CD4-positive, alpha-beta T cell (primary cell): ENCODE data around the gene PIBF1. TPM values are rescaled to one million over a fixed set of nuclear protein-coding genes. Genes with fewer than 3 reads are reported as not detected.
"Not testable (repeated sequence)": the region's sequence is repeated elsewhere in the genome, so short reads cannot be mapped to it uniquely, and the experiment has no call there.

Experiments
- ATAC-seq: fragments of 200-7000 bp; cut with Tn5 transposase; one replicate; pipeline ENCODE4 v1.10.0; 2022; ENCODE audit warnings: mild to moderate bottlenecking; ENCODE audit not compliant: poor library complexity
- CTCF ChIA-PET: fragments of 350-600 bp; sonication (Branson Sonifier 250); formaldehyde crosslinking; loops from one replicate; lab custom pipeline; 2021; ENCODE audit warnings: antibody characterized with exemption, inconsistent platforms; lab: Charles Lee
- POLR2A ChIA-PET: fragments of 350-600 bp; sonication (Branson Sonifier 250); formaldehyde crosslinking; loops from one replicate; lab custom pipeline; 2021; ENCODE audit warnings: antibody characterized with exemption, inconsistent platforms; lab: Charles Lee
- DNase-seq, 14 experiments: peaks; one replicate each; pipeline ENCODE4 v3.0.0-alpha.2; 2013 to 2020; ENCODE audit warnings: mixed read lengths in 2 of 14
- H3K27ac ChIP-seq, 2 donors: one replicate each; pipeline versions ENCODE4 v1.5.1 to v1.7.0; 2013; ENCODE audit warnings: low read length in 2 of 2, low read depth in 1 of 2, mild to moderate bottlenecking in 1 of 2
- H3K27me3 ChIP-seq, 2 experiments: 1 replicate in 1 of 2; 2 replicates in 1 of 2; pipeline versions ENCODE4 v1.6.1 to v1.7.0; 2013; ENCODE audit warnings: low read length in 2 of 2, control low read depth in 1 of 2, mild to moderate bottlenecking in 1 of 2, moderate library complexity in 1 of 2; ENCODE audit not compliant: insufficient read depth in 2 of 2, control insufficient read depth in 1 of 2
- H3K36me3 ChIP-seq: one replicate; pipeline ENCODE4 v1.6.1; 2013; ENCODE audit warnings: low read length, control low read depth; ENCODE audit not compliant: insufficient read depth
- H3K4me1 ChIP-seq: one replicate; pipeline ENCODE4 v1.6.1; 2013; ENCODE audit warnings: low read length, control low read depth; ENCODE audit not compliant: insufficient read depth
- H3K4me3 ChIP-seq: one replicate; pipeline ENCODE4 v1.5.1; 2013; ENCODE audit warnings: mild to moderate bottlenecking, low read length, moderate library complexity
- H3K9me3 ChIP-seq, 2 experiments: 1 replicate in 1 of 2; 2 replicates in 1 of 2; pipeline versions ENCODE4 v1.6.1 to v1.7.0; 2013; ENCODE audit warnings: low read length in 2 of 2, mild to moderate bottlenecking in 2 of 2, control low read depth in 1 of 2, moderate library complexity in 1 of 2; ENCODE audit not compliant: control insufficient read depth in 1 of 2, insufficient read depth in 1 of 2
- H3K27ac Mint-ChIP-seq: one replicate; pipeline ENCODE4 v1.8.0; 2020; ENCODE audit warnings: mixed read lengths
- H3K27me3 Mint-ChIP-seq: one replicate; pipeline ENCODE4 v1.8.0; 2021; ENCODE audit warnings: mixed read lengths
- H3K36me3 Mint-ChIP-seq: one replicate; pipeline ENCODE4 v1.8.0; 2021; ENCODE audit warnings: low read depth, mixed read lengths
- H3K4me1 Mint-ChIP-seq: one replicate; pipeline ENCODE4 v1.8.0; 2021; ENCODE audit warnings: low read depth, mixed read lengths
- H3K4me3 Mint-ChIP-seq: one replicate; pipeline ENCODE4 v1.8.0; 2020; ENCODE audit warnings: mild to moderate bottlenecking, mixed read lengths
- H3K9me3 Mint-ChIP-seq: one replicate; pipeline ENCODE4 v1.8.0; 2020; ENCODE audit warnings: mixed read lengths
- intact Hi-C, 2 experiments: fragments of 100-400 bp; cut with DNase I in 1 of 2; cut with micrococcal nuclease in 1 of 2; formaldehyde crosslinking; loops; one replicate each; pipeline versions ENCODE4 v1.15.1 to v1.9.0; 2023 to 2025; cut with DNase I, micrococcal nuclease
- total RNA-seq, 174 experiments: library from RNA in 2 of 174; stranded (reverse) in 2 of 174; gene quantifications; one replicate each; pipeline ENCODE4 v1.2.3 and lab custom pipeline; 2021 to 2026
- TF ChIP-seq, protein P1 (sequence below): fragments of 200-600 bp; IDR thresholded peaks from one replicate; pipeline ENCODE4 v1.8.0; 2022; ENCODE audit warnings: antibody characterized with exemption, mild to moderate bottlenecking

PIBF1 gene
- total RNA-seq, 2 experiments from 2014 or later = 22.6 to 22.7 TPM

- TF ChIP-seq, protein P1, sequence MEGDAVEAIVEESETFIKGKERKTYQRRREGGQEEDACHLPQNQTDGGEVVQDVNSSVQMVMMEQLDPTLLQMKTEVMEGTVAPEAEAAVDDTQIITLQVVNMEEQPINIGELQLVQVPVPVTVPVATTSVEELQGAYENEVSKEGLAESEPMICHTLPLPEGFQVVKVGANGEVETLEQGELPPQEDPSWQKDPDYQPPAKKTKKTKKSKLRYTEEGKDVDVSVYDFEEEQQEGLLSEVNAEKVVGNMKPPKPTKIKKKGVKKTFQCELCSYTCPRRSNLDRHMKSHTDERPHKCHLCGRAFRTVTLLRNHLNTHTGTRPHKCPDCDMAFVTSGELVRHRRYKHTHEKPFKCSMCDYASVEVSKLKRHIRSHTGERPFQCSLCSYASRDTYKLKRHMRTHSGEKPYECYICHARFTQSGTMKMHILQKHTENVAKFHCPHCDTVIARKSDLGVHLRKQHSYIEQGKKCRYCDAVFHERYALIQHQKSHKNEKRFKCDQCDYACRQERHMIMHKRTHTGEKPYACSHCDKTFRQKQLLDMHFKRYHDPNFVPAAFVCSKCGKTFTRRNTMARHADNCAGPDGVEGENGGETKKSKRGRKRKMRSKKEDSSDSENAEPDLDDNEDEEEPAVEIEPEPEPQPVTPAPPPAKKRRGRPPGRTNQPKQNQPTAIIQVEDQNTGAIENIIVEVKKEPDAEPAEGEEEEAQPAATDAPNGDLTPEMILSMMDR = no peak
- Mint-ChIP-seq H3K9me3 (peaks cover 4% of the 10 kb centered on the region), H3K4me1 (no peaks in the 10 kb centered on the region), H3K27ac (no peak overlapping the region), H3K27me3 (no peaks in the 10 kb centered on the region), H3K36me3 (peaks cover 83% of the 10 kb centered on the region), H3K4me3 (no peak overlapping the region)
- Histone ChIP-seq H3K4me1 (no peaks in the 10 kb centered on the region), H3K9me3 (no peaks in the 10 kb centered on the region), H3K27ac (no peak overlapping the region), H3K4me3 (no peak overlapping the region), H3K27me3 (no peaks in the 10 kb centered on the region), H3K36me3 (peaks cover 23% of the 10 kb centered on the region)
- DNase-seq (no peak), ATAC-seq (no peak)
- POLR2A ChIA-PET = no interaction called here
- CTCF ChIA-PET = no interaction called here
- intact Hi-C loops = no loop called here
Measured at GRCh38 chr13:72932250-72932649, 150.3 kb downstream of the PIBF1 start.

GRCh38 chr13:72946267-72946666 is 164.3 kb downstream of the PIBF1 start:
- POLR2A ChIA-PET = interaction anchor here (0.7 kb wide), 1 partner anchor 81 kb away, joined by 3 read pairs; no protein-coding TSS in a partner anchor

DNA sequence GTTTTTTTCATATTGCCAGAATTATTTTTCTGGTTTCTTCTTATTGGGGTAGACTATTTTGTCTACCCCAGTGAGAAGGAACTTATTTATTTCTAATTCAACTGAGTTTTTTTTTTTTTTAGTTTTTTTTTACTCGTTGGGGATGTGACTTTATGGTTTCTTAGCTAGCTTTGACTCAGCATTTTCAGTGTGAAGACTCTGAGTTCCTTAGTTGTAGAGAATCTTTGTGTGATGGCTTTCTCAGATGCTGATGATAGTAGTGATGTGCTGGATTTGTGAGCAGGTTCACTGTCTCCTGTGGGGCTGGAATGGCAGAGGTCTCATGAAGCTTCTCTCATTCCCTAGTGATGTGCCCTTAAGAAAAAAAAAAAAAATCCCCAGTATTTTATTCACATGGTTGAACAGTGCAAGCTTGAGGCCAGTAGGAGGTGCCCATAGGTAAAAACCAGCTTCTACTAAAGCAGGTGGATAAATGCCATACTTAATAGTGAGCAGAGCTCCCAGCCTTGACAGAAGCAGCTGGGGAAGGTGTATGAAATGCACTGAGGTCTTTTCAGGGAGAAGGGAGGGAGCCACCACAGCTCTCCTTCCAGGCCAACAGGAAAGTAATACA is 170.7 kb downstream of the PIBF1 start:
- ChIA-PET CTCF (no interaction called here), POLR2A (no interaction called here)
- intact Hi-C loops = no loop called here
- H3K9me3 ChIP-seq = no peaks in the 10 kb centered on the region
- no peak overlapping the region for H3K27ac ChIP-seq
- peaks cover 28% of the 10 kb centered on the region for H3K36me3 ChIP-seq
- Mint-ChIP-seq H3K36me3 (peaks cover 91% of the 10 kb centered on the region), H3K4me1 (no peaks in the 10 kb centered on the region), H3K27ac (no peak overlapping the region), H3K9me3 (peaks cover 4% of the 10 kb centered on the region), H3K4me3 (no peak overlapping the region), H3K27me3 (no peaks in the 10 kb centered on the region)
- DNase-seq = no peak
- no peak for ATAC-seq
- TF ChIP-seq, protein P1 = no peak
- no peaks in the 10 kb centered on the region for H3K27me3 ChIP-seq
- no peak overlapping the region for H3K4me3 ChIP-seq
- H3K4me1 ChIP-seq = no peaks in the 10 kb centered on the region

More at GRCh38 chr13:72946267-72946666, 164.3 kb downstream of the PIBF1 start:
- intact Hi-C loops, H3K9me3 ChIP-seq, H3K4me3 Mint-ChIP-seq, DNase-seq, H3K27me3 ChIP-seq, H3K4me1 ChIP-seq, H3K4me3 ChIP-seq, H3K27ac Mint-ChIP-seq, H3K27ac ChIP-seq, ATAC-seq, H3K27me3 Mint-ChIP-seq, CTCF ChIA-PET, H3K9me3 Mint-ChIP-seq, H3K4me1 Mint-ChIP-seq: not testable (repeated sequence)
- peaks cover 11% of the 10 kb centered on the region for H3K36me3 ChIP-seq
- H3K36me3 Mint-ChIP-seq = peaks cover 85% of the 10 kb centered on the region
